GM18909 (cell line): ENCODE results near the gene HBEGF.
A peak's percentile ranks its signal among the peaks of the same experiment; 100 is the strongest.
"Not testable (repeated sequence)": the region's sequence is repeated elsewhere in the genome, so short reads cannot be mapped to it uniquely, and the experiment has no call there.

Experiments used
- ATAC-seq: cut with Tn5 transposase; IDR thresholded peaks from one replicate; pipeline ENCODE4 v1.9.1; 2021; ENCODE audit warnings: mild to moderate bottlenecking; ENCODE audit not compliant: unreplicated experiment, poor library complexity

Gene HBEGF

GRCh38 chr5:140361901-140362300 lies 15.5 kb upstream of the HBEGF start:
- no peak for ATAC-seq

DNA sequence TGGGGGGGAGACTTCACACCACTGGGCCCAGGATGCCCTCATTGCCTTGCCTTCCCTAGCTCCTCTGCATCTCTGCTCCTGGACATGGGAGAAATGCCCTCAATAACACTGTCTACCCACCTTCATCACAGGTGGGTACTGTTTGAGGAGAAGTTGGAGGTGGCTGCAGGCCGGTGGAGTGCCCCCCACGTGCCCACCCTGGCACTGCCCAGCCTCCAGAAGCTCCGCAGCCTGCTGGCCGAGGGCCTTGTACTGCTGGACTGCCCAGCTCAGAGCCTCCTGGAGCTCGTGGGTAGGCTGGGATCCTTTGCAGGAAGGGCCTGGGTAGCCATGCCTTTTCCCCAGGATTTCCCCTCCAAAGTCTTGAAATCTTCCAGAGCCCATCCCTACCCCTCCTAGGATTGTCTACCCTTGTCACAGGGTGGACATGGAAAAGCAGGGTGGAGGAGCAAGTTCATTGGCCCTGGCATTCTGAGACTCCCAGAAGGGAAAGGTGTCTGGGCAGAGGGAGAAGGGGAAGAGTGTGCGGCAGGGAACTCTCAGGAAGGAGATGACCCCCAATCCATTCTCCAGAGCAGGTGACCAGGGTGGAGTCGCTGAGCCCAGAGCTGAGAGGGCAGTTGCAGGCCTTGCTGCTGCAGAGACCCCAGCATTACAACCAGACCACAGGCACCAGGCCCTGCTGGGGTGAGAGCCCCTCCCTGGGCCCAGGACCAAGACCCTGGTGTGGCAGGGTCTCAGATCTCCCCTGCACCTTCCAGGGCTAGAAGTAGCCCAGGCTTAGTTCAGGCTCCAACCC lies 14.5 kb upstream of the HBEGF start:
- no peak for ATAC-seq

DNA sequence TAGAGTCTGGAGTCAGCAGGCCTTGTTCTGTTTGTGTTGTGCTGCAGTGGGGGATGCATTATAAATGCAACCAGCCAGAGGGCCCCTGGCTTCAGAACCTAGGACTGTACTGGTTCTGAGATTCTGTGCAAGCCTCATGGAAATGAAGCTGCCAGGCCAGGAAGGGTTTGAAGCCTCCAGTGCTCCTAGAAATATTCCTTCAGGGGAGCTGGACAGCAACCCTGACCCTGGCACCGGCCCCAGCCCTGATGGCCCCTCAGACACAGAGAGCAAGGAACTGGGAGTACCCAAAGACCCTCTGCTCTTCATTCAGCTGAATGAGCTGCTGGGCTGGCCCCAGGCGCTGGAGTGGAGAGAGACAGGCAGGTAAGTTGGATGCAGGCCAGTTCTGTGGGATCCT lies 13.7 kb upstream of the HBEGF start, which contains the start of gene SLC4A9:
Gene SLC4A9, plus strand, starts transcription at position 94 of the 400 bp plus-strand sequence. Its CDS starts 43 bp downstream, at position 137.
- ATAC-seq, result no peak

DNA sequence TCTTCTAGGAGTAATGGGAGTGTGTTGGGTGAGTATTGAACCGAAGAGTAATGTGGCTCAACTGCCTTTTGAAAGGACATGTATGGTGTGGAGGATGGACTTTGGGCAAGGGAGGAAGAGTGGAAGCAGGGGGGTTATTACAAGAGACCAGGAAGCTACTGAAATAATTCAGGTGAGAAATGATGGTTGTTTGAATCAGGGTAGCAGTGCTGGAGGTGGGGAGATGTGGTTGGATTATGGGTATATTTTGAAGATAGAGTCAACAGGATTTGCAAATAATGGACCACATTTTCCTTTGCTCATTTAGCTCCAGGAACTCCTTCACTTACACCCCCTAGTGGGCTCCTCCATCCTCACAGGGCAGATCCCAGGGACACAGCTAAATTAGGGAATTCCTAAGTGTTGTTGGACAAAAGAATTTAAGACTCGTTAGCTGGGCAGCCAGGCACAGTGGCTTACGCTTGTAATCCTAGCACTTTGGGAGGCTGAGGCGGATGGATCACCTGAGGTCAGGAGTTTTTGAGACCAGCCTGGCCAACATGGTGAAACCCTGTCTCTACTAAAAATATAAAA lies 12.4 kb upstream of the HBEGF start:
- no peak for ATAC-seq

DNA sequence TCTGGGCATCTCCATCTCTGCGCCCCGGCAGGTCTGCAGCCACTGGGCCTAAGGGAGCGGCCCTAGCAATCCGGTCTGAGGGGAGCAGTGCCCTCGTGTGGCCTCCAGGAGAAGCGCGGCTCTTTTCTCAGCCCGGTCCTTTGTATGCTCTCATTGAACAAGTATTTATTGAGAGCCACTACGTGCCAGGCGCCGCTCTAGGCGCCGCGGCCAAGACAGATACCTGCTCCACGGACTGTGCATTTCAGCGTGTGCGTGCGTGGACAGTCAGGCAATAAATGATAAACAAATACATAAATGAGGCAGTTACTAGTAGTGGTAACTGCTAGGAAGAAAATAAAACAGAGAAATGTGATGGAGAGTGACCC lies 11.3 kb upstream of the HBEGF start:
- ATAC-seq, result peak; percentile 95

GRCh38 chr5:140356853-140357725 lies 10.7 kb upstream of the HBEGF start:
- peak; percentile 15 for ATAC-seq

DNA sequence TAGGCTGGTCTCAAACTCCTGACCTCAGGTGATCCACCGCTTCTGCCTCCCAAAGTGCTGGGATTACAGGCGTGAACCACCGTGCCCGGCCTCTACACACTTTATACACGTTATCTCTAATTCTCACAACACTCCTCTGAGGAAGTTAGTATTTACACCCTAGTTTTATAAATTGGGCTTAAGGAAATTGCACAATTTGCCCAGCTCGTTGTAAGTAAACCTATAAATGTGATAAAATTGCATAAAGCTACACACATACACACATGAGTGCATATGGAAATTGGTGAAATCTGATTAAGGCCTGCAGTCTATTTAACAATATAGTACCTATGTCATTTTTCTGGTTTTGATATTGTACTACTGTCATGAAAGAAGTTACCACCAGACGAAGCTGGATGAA lies 9.1 kb upstream of the HBEGF start:
- ATAC-seq, result no peak

DNA sequence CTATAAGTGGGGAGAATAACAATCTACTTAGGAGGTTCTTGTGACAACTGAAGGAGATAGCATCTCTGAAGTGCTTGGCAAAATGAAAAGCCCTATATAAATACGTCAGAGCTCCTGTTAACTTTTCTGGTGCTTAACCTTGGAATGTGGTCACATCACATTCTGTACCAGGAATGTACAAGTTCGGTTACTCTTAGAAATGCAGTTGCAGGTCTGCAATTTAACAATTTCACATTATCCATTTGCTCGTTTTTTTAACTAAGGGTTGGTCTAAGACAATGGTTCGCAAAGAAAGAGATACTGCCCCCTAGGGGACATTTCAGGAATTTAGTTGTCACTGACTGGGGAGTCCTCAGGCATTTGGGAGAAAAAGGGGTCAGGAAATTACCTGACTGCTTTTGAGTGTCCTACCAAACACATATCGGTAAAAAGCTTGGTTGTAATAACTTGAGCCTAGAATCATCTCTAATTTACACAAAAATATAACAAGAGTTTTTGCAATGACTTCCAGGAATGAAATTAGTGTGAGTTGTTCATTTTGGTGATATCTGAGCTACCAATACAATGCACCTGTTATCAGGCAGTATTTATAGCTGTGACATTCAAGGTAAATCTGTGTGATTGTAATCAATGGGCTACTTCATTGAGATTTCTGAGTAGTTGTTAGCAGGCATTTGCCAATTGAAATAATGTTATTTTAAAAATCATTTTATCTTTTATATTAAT lies 5.4 kb upstream of the HBEGF start:
- ATAC-seq, result peak; percentile 56

- ATAC-seq, result no peak
Measured at GRCh38 chr5:140349244-140349643, 2.8 kb upstream of the HBEGF start.

DNA sequence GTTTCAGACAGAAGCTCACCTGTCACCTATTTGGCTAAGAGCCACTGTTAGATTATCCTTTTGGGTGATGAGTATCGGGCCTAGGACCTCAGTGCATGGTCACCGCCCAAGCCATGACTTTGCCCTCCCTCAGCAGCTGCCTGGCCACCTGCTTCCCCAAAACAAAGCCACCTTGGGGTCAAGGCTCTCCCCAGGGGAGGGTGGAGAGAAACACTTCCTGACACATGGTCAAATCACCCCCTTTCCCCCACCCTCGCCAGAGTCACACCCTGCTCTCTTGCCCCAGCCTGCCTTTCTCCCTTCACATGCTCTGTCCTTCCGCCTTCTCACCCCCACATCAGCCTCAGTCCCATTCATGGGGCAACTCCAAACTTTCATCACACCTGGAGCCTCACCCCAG lies 1.7 kb upstream of the HBEGF start:
- ATAC-seq, result no peak

DNA sequence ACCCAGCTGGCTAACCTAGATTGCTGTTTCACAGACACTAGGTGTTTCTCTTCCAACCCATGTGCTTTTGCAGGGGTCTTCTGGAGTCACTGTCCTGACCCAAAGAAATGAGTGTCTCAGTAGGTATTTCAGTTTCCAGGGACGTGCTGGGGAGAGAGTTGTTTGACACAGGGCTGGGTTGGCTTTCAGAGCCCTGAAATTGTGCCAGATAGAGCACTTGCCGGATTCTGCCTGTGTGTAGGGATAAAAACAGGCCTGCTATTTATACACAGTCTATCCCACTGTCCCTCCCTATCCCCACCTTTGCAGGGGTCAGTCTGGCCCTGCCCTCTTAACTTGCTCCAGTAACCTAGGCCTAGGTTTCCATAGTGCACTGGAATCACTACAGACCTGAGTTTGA lies 957 bp upstream of the HBEGF start:
- no peak for ATAC-seq

- ATAC-seq, result peak; percentile 20
Measured at GRCh38 chr5:140345919-140346347, 470 bp downstream of the HBEGF start.

- ATAC-seq, result no peak
Measured at GRCh38 chr5:140344683-140345423, 1.6 kb downstream of the HBEGF start.

DNA sequence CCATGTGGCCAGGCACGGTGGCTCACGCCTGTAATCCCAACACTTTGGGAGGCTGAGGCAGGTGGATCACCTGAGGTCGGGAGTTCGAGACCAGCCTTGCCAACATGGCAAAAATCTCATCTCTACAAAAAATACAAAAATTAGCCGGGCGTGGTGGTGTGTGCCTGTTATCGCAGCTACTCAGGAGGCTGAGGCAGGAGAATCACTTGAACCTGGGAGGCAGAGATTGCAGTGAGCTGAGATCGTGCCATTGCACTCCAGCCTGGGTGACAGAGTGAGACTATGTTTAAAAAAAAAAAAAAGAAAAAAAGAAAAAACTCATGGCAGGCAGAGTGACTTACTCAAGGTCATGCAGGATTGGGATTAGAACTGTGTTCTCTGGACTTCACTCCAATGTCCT lies 2.6 kb downstream of the HBEGF start:
- ATAC-seq, result not testable (repeated sequence)

DNA sequence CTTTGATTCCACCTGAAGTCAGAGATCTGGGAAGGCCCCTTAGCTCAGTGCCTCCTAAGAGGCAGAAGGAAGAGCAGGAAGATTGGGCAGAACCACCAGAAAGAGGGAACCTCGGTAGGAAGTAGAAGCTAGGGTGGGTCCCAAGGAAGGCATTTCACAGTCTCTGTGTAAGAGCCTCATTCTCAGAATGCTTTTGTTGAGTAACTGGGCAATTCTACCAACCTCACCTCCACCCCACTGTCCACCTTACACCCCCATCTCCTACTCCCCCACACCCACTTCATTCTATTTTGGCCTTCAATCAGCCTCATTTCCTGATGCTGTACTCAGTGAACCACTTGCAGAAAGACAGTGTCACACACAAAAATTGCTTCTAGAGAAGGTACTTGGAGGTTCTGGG lies 3.5 kb downstream of the HBEGF start:
- no peak for ATAC-seq

DNA sequence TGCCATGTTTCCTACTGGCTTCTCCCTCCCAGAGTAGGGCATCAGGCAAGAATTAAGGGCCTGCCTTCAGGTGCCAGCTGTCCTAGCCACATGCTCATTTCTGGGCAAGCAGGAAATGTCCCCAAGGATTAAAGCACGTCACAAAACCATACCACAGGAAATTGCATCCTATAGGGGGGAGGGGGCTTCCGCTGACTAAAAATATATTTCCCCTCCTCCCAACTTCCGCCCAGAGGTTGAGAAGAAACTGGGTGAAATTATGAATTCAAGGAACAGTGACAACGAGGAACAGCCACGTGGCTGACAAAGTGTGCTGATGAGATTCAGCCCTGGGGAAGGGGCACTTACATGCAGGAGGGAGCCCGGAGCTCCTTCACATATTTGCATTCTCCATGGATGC lies 4.1 kb downstream of the HBEGF start:
- no peak for ATAC-seq

DNA sequence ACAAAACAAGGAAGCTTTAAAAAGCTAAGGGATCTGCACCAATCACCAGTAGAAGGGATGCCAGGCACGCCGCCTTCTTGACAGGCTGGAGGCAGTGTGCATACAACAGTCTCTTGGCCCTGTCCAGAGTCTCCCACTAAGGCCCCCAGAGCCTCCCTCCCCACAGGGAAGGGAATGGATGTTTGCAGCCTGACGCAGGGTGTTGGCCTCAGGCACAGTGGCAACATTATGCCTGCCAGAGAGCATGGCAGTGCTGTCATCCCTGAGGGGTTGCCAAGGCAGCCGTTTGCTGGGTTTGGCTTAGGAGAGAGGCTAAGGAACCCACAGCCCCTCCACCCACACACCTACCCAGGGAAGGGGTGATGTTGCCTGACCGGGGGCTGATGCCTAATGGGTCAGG lies 4.8 kb downstream of the HBEGF start:
- ATAC-seq, result no peak

GRCh38 chr5:140340605-140341121 lies 5.7 kb downstream of the HBEGF start:
- ATAC-seq, result no peak

GRCh38 chr5:140339636-140340035 lies 6.8 kb downstream of the HBEGF start:
- no peak for ATAC-seq

GRCh38 chr5:140338908-140339307 lies 7.5 kb downstream of the HBEGF start:
- no peak for ATAC-seq
